NT2/D1 (cell line): ENCODE results near the gene EIF1.

Experiments
- SUZ12 ChIP-seq: IDR thresholded peaks from 2 replicates; pipeline ENCODE4 v1.6.1; 2011; ENCODE audit not compliant: insufficient read length, insufficient read depth; ENCODE audit errors: extremely low read depth
- YY1 ChIP-seq: IDR thresholded peaks from 2 replicates; pipeline ENCODE4 v1.6.1; 2011; ENCODE audit not compliant: insufficient read length, insufficient read depth
- ZNF274 ChIP-seq: IDR thresholded peaks from 2 replicates; pipeline ENCODE4 v1.6.1; 2011; ENCODE audit warnings: mild to moderate bottlenecking, low read depth, low read length

DNA sequence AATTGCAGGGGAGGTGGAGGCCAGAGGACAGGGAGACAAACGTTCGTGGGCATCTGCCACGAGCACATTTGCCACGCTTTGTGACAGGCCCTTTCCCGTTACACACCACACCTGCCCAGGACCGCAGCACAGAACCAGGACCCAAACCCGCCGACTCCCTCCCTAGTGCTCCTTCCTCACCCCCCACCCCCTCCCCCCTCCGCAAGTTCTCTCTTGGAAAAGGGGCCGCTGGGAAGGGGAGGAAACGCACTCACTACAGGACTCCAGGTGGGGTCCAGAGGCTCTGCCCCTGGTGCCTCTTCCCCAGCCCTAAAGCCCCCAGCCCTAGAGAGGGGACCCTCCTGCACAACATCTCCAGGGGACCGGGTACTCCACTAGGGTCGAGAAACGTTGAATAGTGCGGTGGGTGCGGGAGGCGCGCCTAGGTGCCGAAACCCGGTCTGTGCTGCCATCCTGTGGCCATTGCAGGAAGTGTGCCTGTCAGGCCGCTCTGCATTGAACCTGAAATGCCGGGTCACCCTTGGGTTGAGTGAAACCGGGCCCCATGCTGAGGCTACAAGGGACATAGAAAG, 21.9 kb upstream of the EIF1 start:
- TF ChIP-seq YY1 (no peak), ZNF274 (no peak), SUZ12 (no peak)
